ENCODE measurements around the gene SZT2.
"Not testable (repeated sequence)": the region's sequence is repeated elsewhere in the genome, so short reads cannot be mapped to it uniquely, and the experiment has no call there.

The SZT2 gene

GRCh38 chr1:43387976-43388599 lies 1.6 kb upstream of the SZT2 start:
- no peak for DNase-seq

DNA sequence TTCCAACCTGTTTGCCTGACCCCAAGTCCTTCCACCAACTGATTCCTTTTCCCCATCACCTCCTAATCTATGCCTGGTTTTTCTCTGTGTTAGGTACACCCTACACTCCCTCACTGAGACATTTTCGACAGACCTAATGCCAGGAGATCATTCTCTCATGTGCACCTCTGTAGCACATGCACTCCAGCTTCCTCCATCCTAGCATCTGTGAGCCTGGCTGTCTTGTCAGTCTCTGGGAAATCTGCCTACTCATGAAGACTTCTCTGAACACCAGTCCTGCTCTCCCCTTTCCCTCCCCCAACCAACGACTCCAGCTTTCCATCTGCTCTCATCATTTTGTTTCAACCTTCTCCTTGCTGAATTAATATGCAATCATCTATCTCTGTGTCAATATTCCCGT lies 1.1 kb upstream of the SZT2 start:
- no peak for DNase-seq

- no peak for DNase-seq
These were observed 3.0 kb downstream of the SZT2 start for GRCh38 chr1:43392702-43393101.

- DNase-seq, result no peak
These were observed 5.8 kb downstream of the SZT2 start for GRCh38 chr1:43395523-43395922.

- DNase-seq, result no peak
These were observed 6.4 kb downstream of the SZT2 start for GRCh38 chr1:43396059-43396458.

GRCh38 chr1:43398227-43398626 lies 8.5 kb downstream of the SZT2 start:
- DNase-seq, result no peak

DNA sequence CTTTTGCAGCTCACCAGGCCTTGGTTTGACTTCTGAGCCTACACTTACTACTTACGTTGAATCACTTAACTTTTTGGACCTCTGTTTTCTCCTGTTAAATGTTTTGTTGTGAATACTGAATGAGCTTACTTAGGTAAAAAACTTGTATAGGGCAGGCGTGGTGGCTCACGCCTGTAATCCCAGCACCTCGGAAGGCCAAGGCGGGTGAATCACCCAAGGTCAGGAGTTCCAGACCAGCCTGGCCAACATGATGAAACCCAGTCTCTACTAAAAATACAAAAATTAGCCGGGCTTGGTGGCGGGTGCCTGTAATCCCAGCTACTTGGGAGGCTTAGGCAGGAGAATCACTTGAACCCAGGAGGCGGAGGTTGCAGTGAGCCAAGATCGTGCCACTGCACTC lies 10.7 kb downstream of the SZT2 start:
- DNase-seq, result not testable (repeated sequence)

DNA sequence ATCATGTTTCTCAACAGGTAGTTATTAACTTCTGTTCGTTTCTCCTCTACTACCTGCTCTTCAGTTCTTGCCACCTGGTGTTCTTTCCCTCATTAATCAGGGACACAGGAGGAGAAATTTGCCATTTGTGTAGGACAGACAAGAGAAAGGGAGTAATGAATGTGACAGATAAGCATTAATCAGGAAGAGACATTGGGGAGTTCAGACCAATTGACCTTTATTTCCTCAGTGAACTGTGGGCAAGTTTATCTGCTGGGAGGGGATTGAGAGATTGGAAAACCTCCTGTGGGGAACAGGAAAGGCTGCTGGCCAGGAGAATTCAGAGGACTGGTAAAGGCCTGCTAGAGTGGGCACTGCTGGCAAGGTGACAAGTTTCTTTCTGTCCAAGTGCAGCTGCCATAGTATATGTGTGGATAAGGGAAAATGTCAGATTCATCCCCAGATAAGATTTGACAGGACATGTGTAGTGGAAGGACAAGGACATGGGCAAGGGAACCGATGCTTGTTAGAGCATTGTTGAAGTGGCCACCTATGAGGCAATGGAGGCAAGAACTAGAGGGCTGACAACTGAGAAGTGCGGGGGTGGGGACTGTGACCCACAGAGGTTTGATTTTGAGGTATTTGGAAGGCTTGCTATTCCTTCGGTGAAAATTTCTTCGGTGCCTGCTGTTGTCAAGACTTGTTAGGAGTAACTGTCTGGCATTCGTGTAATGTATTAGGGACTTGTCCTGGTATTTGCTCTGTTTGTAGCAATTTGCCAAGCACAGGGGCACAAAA lies 12.6 kb downstream of the SZT2 start:
- no peak for DNase-seq

DNA sequence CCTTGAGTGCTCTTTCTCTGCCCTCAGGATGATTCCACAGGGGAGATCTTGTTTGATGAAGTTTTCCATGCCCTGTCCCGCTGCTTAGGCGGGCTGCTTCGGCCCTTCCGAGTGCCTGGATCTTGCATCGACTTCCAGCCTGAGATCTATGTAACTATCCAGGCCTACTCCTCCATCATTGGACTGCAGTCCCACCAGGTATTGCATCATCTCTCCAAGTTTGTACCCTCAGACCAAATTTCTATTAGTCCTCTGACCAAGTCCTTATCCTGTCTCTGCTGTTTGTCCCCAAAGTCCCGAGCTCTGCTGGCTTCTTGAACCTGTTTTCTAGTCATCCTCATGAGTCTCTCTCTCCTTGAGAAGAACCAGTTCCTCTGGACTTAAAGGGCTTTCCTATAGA lies 14.7 kb downstream of the SZT2 start:
- no peak for DNase-seq

- DNase-seq, result no peak
These were observed 15.6 kb downstream of the SZT2 start for GRCh38 chr1:43405219-43405875.

DNA sequence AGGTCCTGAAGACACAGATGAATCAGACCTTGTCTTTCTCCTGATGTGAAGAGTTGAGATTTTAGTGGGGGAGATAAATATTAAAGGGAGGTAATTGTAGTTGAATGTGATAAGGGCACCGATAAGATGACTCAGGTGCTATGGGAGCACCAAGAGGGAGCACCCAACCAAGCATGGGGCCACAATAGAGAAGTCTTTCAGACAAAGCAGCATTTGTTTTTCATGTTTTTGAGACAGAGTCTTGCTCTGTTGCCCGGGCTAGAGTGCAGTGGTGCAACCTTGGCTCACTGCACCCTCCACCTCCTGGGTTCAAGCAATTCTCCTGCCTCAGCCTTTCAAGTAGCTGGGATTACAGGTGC lies 16.2 kb downstream of the SZT2 start:
- no peak for DNase-seq

DNA sequence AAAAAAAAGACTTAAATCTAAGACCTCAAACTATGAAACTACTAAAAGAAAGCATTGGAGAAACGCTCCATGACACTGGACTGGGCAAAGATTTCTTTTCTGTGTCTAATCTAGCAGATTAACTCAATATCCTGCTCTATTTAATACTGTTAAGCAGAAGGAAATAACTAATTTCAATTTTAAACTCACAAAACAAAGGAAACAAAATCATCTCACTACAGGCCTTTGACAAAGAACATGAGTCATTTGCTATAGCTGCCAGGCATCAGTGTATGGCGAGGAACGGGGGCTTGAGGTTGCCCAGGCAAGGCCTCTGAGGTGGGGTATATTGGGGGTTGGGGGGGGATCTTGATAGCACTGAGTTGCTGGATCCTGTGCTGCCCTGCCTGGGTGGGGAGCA lies 20.9 kb downstream of the SZT2 start:
- DNase-seq, result no peak

DNA sequence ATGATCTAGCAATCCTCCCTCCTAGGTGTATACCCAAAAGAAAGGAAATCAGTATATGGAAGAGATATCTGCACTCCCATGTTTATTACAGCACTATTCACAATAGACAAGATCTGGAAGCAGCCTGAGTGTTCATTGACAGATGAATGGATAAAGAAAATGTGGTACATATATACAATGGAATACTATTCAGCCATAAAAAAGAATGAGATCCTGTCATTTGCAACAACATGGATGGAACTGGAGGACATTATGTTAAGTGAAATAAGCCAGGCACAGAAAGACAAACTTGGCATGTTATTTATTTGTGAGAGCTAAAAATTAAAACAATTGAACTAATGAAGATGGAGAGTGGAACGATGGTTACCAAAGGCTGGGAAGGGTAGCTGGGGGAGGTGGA lies 23.7 kb downstream of the SZT2 start:
- not testable (repeated sequence) for DNase-seq

GRCh38 chr1:43414634-43415223 lies 25.0 kb downstream of the SZT2 start:
- peak in 16 of 51 donors; percentile 1 to 43 (median 21) for DNase-seq

GRCh38 chr1:43415901-43416300 lies 26.2 kb downstream of the SZT2 start:
- DNase-seq, result no peak

DNA sequence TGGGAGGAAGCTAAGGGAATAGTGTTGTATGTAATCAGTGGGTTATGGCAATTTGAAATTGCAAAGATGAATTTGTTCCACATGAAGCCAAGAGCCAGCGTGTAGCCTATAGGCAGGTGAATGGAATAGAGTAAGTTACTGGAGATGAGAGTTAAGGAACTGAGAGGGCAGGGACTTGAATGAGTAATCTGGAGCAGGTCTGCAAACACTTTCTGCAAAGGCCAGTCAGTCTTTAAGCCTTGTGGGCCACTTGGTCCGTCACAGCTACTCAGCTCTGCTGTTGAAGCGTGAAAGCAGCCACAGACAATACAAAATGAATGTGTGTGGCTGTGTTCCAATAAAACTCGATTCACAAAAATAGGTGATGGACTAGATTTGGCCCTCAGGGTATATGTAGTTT lies 29.2 kb downstream of the SZT2 start:
- DNase-seq, result no peak

GRCh38 chr1:43419627-43420425 lies 30.1 kb downstream of the SZT2 start:
- DNase-seq, result no peak

GRCh38 chr1:43420874-43421273 lies 31.2 kb downstream of the SZT2 start:
- DNase-seq, result no peak

DNA sequence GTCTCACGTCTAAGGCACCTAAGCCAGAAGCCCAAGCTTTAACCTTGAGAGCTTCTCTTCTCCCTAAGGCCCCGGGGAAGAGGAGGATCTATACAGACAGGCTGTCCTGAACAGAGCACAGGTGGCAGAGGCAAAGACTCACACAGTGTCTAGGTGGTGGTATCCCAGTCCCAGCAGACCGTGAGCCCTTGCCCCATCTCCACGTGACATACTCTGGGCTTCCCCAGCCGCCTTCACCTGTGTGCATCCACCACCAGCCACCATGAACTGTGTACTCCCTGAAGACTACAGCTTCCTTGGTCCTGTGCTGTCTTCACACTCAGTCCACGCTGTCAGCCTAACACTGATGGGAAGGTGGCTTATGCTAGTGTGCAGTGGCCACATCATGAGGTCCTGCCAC lies 31.7 kb downstream of the SZT2 start:
- DNase-seq, result no peak

DNA sequence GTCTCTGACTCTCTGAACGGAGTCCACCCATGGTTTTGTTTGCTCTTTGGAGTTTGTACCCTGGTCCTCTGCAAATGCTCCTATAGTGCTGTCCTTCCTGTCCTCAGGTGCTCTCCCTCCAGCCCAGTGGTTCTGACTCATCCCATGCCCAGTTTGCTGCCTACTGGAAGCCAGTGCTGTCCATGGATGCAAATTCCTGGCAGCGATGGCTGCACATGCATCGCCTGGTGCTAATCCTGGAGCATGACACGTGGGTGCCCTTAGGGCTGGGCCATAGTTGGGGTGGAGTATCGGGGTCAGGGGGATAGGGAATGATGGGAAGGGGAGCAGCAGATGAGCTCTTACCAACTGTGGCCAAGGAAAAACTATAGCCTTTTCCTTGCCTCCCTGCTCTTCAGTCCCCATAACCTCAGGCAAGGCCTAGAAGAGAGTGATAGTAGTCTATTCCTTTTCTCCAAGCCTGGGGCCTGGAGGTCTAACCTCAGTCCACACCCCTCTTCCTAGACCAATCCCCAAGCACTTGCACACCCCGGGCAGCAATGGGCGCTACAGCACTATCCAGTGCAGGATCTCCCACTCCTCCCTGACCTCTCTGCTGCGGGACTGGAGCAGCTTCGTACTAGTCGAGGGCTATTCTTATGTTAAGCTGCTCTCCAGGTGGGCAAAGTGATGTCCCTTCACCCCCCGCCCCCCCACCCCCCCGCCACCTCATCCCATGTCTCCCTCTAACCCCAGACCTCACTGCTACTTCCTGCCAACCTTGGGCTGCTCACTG lies 32.5 kb downstream of the SZT2 start:
- no peak for DNase-seq
